HG03175 (cell line): ENCODE results near the gene NLGN4Y.

ENCODE experiments used
- ATAC-seq: cut with Tn5 transposase; IDR thresholded peaks from one replicate; pipeline ENCODE4 v1.9.1; 2021; ENCODE audit warnings: mild to moderate bottlenecking, moderate library complexity; ENCODE audit not compliant: unreplicated experiment

Gene NLGN4Y

DNA sequence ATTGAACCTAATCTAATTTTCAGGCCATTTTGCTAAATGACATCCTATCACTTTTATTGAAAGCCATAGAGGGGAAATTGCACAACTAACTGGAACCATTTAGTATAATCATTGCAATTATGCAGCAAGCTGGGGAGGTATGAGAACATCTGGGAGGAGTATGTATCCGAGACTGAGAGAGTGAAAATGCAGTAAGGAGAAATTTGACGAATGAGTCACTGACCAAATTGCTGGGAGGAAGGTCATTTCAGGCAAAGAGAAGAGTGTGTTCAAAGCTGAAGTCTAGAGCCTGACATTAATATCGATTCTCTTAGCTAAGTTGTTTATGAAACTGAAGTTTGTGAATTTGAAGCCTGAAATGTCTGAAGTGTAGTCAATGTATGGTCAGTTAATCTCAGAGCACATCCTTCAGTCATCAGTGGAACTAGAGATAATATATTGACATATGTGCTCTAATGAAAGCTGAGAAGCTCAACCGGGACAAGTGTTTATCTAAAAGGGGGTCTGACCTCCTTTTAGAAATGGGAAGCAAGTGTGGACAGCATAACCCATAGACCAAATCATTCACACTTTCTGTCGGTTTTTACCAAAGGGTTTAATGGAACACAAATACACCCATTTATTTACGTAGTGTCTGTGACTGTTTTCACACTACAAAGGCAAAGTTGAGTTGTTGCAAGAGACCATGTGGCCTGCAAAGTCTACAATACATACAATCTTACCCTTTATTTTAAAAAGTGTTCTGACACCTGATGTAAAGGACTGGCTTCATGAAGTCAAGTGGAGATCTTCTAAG, 120.0 kb downstream of the NLGN4Y start:
- no peak for ATAC-seq

DNA sequence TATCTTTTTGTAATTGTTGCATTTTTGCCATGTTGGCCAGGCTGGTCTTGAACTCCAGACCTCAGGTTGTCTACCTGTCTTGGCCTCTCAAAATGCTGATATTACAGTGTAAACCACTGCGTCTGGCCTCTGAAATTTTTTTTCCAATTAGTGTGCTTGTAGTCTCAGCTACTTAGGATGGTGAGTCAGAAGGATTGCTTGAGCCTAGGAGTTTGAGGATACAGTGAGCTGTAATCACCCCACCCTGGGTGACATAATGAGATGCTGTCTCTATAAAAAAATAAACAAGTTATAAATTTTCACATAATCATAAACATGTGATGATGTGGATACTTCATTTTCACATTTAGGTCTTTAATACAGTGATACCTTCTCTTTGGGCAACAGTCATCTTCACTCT, 154.9 kb downstream of the NLGN4Y start:
- no peak for ATAC-seq

DNA sequence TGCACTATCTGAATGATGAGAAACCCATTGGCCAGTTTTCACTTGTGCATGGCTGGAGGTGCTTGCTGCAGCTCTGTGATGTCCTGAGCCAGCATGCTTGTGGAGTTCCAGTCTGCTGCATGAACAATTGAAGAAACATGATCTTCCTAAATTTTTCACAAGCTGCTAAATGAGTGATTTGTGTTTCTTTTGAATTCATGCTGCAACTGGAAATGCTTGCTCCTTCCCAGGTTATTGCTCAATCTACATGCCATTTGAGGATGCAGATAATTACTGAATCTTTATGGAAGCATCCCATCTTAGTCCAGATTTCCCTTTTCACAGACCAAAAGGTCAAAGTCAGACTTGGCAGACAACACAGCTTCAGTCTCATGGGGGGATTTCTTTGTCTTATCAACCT, 170.2 kb downstream of the NLGN4Y start:
- no peak for ATAC-seq

DNA sequence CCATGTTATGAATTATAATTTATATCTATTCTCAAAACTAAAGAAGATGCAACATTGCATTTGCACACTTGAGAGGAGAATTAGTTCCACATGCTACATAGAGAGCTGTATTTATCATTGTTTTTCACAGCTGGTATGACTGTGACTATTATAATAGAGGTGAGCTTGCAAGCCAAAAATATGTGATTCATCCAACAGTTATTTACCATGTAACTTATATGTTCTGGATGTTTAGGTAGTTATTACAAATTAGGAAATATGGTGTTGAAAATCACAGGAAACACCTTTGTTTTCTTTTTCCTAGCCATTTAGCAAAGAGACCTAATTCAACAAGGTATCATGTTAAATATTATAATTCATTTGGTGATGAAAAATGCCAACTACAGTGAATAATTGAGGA, 183.8 kb downstream of the NLGN4Y start:
- ATAC-seq, result no peak

DNA sequence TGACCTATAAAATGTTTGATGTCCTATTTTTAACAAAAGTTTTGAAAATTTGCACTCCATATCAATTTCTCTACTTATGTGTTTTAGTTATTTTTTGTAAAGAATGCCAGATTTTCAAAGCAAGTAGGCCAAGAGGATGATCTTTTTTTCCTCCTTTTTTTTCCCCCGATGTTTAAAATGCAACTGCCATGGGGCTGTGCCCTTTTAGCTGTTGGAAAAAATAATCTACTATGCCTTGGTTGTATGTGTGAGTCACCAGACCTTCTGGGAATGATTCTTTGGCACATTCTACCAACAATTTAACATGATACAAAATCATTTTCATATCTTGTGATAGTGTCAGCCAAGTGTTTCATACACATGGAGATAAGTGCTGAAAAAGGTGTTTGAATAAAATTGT, 217.3 kb downstream of the NLGN4Y start:
- no peak for ATAC-seq

DNA sequence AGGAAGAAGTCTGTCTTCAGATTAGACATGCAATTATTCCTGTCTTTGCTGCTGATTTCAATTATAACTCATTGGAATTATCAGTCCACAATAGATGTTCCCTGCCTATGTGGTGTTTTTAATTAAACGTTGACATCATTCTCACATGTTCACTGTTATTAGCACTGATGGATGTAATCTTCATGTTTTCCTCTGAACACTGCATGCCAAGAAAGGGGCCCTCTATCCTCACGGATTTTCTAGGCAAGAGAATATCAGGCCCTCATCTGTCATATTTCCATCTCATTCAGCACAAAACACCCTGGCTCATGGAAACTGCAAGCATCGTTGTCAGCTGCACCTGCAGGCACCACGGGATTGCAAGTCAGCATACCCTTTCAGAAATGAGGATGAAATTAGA, 224.0 kb downstream of the NLGN4Y start:
- no peak for ATAC-seq

DNA sequence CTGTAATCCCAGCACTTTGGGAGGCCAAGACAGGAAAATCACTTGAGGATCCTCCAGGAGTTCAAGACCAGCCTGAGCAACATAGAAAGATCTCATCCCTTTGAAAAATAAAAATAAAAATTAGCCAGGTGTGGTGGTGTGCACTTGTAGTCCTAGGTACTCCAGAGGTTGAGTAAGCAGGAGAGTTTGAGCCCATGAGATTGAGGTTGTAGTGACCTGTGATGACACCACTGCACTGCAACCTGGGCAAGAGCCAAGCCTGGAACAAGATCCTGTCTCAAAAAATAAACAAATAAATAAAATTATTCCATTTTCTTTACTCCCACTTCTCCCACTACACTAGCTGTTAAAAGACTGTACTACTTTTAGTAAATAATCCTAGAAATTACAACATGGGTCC, 231.2 kb downstream of the NLGN4Y start:
- ATAC-seq, result no peak

DNA sequence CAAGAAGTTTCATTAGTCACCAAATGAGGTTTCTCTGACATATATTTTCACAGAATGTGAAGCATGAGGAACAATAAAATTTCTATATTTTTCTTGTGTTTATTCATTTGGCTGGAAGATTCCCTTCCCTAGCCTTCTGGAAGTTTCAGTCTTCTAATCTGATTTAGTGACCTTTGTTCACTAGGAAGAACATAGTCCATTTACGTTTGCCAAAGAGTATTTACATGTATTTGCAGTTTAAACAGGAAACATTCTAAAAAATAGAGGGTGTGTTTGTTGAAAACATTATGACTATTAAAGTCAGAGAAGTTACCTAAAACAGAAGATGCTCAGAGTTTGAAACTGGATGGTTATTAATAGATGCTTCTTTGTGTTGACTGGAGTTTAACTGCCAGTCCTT, 238.6 kb downstream of the NLGN4Y start:
- ATAC-seq, result no peak

DNA sequence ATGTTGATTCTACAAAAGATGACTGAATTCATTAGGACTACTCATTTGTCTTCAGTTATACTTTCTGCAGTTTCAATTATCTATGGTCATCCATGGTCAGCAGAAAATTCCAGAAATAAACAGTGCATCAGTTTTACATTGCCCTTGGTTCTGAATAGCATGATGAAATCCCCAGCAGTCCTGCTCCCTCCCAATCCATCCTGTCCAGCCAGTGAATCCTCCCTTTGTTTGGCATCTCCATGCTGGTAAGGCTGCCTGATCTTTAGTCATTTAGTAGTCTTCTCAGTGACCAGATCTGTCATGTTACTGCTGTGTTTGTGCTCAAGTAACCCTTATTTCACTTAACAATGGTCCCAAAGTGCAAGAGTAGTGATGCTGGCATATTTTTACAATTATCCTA, 239.3 kb downstream of the NLGN4Y start:
- ATAC-seq, result no peak

DNA sequence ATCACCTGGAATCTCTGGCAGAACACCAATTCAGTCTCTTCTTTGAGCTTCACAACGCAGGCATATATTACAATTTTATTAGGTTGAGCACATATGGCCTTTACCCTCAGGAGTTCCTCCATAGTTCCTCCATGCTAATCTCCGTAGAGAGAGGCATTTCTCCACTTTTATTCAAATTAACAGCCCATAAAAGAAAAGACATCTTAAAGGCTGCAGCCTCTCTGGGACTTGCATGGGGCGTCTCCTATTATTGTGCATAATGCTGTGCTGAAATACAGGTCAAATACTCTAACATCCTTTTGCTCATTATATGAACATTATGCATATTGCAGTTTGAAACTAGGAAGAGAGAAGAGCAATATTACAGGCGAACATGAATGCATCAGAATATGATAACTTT, 253.9 kb downstream of the NLGN4Y start:
- ATAC-seq, result no peak

DNA sequence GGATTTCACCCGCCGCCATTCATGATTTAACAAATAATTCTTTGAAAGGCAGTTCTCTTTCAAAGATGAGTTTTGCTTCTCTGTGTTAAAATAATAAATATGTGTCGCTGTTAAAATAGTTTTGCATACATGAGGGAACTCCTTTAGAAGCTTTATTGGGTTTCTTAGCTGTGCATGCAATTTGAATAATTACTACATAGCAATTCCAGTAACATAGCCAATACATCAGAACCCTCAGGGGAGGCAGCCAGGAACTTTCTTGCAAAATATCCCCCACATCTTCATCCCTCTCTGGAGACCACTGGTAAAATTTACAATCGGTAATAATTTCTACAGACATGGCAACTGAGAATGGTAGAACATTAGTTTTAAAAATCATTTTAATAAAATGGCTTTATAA, 268.8 kb downstream of the NLGN4Y start:
- ATAC-seq, result no peak

DNA sequence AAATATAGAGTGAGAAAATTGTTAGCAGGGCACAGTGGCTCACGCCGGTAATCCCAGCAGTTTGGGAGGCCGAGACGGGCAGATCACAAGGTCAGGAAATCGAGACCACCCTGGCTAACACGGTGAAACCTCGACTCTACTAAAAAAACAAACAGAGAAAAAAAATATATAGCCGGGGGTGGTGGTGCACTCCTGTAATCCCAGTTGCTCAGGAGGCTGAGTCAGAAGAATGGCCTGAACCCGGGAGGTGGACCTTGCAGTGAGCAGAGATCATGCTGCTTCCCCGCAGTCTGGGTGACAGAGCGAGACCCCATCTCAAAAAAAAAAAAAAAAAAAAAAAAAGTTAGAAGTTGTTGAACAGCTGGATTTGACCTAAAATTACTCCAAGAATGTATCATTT, 269.3 kb downstream of the NLGN4Y start:
- ATAC-seq, result no peak

DNA sequence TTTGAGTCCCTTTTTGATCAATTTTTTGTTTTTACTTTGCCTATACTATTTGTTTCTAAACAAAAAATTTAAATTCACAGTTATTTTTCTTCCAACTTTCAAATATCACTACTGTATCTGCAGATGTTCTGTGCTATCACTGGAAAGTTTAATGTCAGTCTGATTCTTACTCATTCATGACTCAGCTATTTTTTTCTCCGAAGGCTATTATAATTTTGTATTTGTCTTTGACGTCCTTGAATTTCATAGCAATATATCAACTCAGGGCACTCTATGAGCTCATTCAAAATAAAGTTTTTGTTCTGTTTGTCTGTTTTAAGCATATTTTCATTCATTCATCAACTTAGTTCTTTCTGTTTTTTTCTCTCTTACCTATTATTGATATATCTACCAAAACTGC, 273.7 kb downstream of the NLGN4Y start:
- ATAC-seq, result no peak

DNA sequence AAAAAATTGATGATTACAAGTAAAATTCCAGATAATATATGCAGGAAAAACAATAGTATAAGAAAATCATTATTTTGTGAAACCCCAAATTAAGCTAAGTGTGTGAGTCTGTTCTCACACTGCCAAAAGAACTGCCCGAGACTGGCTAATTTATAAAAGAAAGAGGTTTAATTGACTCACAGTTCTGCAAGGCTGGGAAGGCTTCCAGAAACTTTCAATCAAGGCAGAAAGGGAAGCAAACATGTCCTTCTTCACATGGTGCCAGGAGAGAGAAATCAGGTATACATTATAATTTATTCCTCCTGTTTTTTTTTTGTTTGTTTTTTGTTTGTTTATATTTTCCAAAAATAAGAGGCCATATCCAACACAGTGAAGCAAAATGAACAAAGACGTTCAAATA, 276.8 kb downstream of the NLGN4Y start:
- no peak for ATAC-seq

DNA sequence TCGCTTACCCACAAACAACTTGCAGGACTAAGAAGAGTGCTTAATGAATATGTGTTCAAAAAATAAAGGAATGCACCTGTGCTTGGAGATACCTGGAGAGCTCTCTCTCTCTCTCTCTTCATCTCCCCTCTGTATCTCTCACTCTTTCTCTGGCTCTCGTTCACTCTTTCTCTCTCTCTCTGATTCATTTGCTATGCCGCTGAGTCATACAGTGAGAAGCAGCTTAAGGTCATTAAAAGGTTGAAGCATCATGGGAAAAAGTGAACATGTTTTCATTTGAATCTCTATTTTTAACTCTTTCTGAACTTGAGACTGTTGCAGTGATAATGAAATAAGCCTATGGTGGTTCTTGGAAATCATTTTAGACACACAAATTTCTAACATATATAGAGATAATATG, 277.8 kb downstream of the NLGN4Y start:
- ATAC-seq, result no peak

DNA sequence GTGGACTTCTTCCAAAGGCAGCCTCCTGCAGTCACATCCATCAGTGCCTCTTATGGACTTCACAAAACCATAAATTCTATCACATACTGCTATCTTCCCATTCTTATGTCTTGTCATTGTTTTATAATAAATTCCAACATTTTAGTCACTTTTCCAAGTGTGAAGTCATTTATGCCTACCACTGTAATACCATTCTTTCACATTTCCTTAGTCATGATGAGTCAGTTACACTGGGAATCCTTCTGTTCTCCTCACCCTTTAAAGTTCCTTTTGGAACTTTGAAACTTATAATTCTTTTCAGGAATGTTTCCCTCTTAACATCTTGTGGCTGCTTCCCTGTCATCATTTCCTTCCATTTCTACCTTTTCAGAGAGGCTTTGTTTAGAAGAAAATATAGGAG, 279.7 kb downstream of the NLGN4Y start:
- ATAC-seq, result no peak

DNA sequence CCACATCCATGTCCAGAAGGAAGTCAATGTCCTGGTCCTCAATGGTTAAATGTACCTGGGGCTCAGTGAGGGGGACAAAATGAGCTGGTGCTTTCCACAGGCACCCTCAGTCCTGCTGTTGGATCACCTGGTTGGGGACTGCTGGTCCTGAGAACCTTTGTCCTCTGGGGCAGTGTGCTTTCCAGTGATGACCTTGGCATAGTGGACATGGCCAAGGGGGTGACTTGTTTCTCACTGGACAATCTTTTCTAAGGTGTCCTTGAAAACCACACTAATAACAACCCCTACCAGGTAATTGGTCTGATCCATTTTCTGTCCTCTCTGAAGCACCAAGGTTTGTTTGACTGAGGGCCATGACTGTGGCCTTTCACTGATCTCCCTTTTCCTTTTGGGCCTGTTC, 294.1 kb downstream of the NLGN4Y start:
- no peak for ATAC-seq

DNA sequence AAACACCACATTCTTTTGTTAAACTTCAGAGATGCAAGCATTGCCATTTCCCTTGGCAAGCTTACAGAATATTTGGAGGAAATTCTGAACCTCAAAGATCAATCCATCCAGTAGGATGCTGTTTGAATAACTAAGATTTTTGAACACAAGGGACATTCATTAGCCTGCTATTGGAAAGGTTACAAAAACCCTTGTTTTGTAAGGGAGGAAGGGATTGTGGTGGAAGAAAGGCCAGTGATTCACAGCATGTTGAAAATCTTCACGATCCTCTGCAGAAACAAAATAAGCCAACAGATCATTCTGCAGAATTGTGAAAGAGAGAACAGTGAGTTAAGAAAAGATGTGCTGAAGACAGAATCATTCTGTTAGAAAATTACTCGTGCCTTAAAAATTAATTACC, 297.9 kb downstream of the NLGN4Y start:
- ATAC-seq, result no peak

DNA sequence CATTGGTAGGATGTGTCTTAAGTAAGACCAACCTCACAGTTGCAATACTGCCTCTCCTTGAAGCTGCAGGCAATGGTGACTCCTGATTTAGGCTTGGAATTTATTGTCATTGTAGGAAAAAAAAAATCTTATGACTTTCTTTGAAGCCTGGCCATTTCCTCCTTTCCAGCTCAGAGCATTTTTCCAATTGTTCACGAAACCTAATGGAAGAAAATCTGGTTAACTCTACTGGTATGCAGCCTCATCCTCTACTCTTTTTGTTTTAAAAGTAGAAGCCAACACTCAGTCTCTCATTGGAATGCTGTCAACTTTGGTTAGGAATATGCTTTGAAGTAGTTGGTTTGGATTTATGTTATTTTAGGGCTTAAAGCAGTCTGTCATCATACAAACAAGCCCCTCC, 298.6 kb downstream of the NLGN4Y start:
- no peak for ATAC-seq

DNA sequence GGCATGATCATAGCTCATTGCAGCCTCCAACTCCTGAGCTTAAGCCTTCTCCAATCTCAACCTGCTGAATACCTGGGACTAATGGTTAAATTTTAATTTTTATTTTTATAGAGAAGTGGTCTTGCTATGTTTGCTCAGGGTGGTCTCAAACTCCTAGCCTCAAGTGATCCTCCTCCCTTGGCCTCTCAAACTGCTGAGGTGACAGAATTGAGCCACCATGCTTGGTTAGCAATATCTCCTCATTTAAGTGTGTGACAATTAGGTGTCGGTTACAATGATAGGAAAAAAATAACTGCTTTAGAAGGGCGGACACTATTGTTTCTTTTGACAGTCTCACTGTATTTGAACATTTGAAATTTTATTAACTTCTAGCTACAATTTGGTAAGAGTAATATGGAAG, 300.3 kb downstream of the NLGN4Y start:
- ATAC-seq, result no peak

DNA sequence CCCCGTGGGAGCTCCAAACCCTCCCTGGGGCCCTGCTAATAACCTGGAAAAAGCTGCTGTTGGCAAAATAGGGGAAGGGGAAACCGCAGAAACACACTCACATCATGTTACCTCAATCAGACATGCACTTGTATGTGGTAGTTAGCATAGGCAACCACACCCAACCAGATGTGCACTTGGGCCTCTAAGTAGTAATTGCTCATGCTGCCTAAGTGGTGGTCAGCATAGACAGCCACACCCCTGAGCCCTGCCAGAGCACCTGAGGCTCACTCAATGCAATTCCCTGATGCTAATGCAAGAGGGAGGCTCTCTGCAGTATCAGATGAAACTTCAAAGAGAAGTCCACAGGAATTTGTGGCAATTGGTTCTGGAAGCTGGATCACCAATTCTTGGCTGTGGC, 301.4 kb downstream of the NLGN4Y start:
- ATAC-seq, result no peak

DNA sequence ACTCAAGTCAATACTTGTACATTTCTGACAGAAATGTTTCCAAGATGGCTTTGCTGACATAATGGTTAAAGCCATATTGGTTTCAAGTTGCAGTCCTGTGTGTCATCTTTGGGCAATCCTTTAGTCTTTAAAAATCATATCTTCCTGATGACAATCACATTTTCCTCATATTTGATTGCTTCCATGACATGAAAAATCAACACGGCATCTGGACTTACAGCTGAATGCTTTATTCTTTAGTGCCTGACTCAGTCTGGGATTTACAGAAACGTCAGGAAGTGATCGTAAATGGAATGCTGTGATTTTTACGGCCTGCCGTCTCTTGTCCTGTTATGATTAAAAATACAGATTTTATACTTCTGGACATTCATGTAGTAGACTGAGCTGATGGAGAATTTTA, 304.2 kb downstream of the NLGN4Y start:
- ATAC-seq, result no peak

DNA sequence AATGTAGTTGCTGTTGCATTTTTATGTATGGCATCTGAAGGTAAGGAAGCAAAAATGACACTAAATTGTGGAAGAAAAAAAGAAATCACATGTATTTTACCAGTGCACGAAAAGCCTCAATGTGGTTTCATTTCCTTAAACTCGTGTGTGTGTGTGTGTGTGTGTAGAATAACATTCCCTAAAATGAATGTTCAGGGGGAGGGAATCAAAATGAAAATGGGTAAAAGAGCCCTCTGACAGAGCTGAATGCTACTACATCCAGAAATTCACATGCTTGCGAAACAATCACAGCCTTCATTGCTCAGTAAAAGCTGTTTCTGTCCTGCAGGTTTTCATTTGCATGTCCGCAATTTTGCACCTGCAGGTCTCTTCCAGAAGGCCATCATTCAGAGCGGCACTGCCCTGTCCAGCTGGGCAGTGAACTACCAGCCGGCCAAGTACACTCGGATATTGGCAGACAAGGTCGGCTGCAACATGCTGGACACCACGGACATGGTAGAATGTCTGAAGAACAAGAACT, 305.1 kb downstream of the NLGN4Y start:
- ATAC-seq, result no peak
